Measurements from ENCODE around the gene SIPA1L3.

DNA sequence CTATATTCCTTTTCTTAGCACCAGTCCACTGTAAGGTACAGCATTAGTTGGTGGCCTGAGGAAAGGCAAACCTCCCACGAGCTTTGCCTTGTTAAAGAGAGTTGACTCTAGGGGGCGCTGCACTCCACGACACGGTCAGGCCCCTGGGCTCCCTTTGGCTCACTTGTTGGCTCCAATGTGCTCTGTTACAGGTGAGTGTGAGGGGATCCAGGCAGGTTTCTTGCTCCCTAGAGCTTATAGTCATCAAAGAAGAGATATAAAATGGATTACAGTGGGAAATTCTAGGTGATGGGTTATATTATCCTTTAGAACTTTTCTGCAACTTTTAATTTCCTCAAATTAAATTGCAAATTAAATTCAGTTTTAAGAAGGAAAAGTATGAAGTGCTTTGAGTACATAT, 4.3 kb upstream of the SIPA1L3 start:
- TF ChIP-seq ZNF274 (IDR thresholded peaks at IDR 0.05; ENCODE audit: low read depth, low read length) (no peak), SUZ12 (IDR thresholded peaks at IDR 0.05; ENCODE audit: extremely low read depth, insufficient read depth, insufficient read length) (no peak)
